ENCODE data around the gene NRSN2.
"Not testable (repeated sequence)": the region's sequence is repeated elsewhere in the genome, so short reads cannot be mapped to it uniquely, and the experiment has no call there.

NRSN2 gene

GRCh38 chr20:325045-325888 lies 21.6 kb upstream of the NRSN2 start, which contains the start of gene SOX12:
TSS of gene SOX12 (plus strand) at chr20:325552. CDS start at chr20:325925, 373 bp downstream.
- DNase-seq (ENCODE audit: low read depth, low spot score) = peak; percentile 55

- DNase-seq (ENCODE audit: low read depth, low spot score) = no peak
Measured at GRCh38 chr20:325889-326644, 20.8 kb upstream of the NRSN2 start.

GRCh38 chr20:326645-327185 lies 20.2 kb upstream of the NRSN2 start:
- DNase-seq (ENCODE audit: low read depth, low spot score) = no peak

GRCh38 chr20:327186-328026 lies 19.5 kb upstream of the NRSN2 start:
- peak; percentile 75 for DNase-seq (ENCODE audit: low read depth, low spot score)

- no peak for DNase-seq (ENCODE audit: low read depth, low spot score)
Measured at GRCh38 chr20:328027-328974, 18.6 kb upstream of the NRSN2 start.

- DNase-seq (ENCODE audit: low read depth, low spot score) = no peak
Measured at GRCh38 chr20:328975-329695, 17.8 kb upstream of the NRSN2 start.

GRCh38 chr20:329851-330232 lies 17.1 kb upstream of the NRSN2 start:
- no peak for DNase-seq (ENCODE audit: low read depth, low spot score)

- no peak for DNase-seq (ENCODE audit: low read depth, low spot score)
Measured at GRCh38 chr20:330233-331149, 16.4 kb upstream of the NRSN2 start.

GRCh38 chr20:334578-334977 lies 12.3 kb upstream of the NRSN2 start:
- DNase-seq (ENCODE audit: low read depth, low spot score) = no peak

- not testable (repeated sequence) for DNase-seq (ENCODE audit: low read depth, low spot score)
Measured at GRCh38 chr20:336040-336439, 10.9 kb upstream of the NRSN2 start.

- no peak for DNase-seq (ENCODE audit: low read depth, low spot score)
Measured at GRCh38 chr20:341682-342081, 5.2 kb upstream of the NRSN2 start.

- no peak for DNase-seq (ENCODE audit: low read depth, low spot score)
Measured at GRCh38 chr20:343107-343506, 3.8 kb upstream of the NRSN2 start.

GRCh38 chr20:346033-346639 lies 775 bp upstream of the NRSN2 start:
- DNase-seq (ENCODE audit: low read depth, low spot score) = no peak

- no peak for DNase-seq (ENCODE audit: low read depth, low spot score)
Measured at GRCh38 chr20:347317-347639, 367 bp downstream of the NRSN2 start.

GRCh38 chr20:347640-348484 lies 951 bp downstream of the NRSN2 start:
- peak; percentile 87 for DNase-seq (ENCODE audit: low read depth, low spot score)

GRCh38 chr20:348972-349841 lies 2.3 kb downstream of the NRSN2 start:
- no peak for DNase-seq (ENCODE audit: low read depth, low spot score)

GRCh38 chr20:353166-353565 lies 6.3 kb downstream of the NRSN2 start:
- DNase-seq (ENCODE audit: low read depth, low spot score) = no peak
